Tongue (tissue), 2 donors: ENCODE results near the gene KLHL18. TPM values are rescaled to one million over a fixed set of nuclear protein-coding genes. Genes with fewer than 3 reads are reported as not detected.
"Not testable (repeated sequence)": the region's sequence is repeated elsewhere in the genome, so short reads cannot be mapped to it uniquely, and the experiment has no call there.

Experiments
- DNase-seq: peaks from one replicate; pipeline ENCODE4 v3.0.0-alpha.2; 2015
- total RNA-seq: library from RNA; depleted of rRNA; stranded (reverse); fragments of >200 nt; gene quantifications from one replicate; pipeline ENCODE4 v1.2.3, GENCODE V29; 2014

Gene KLHL18
- total RNA-seq, 1 donor from 2014 or later: 16.6 TPM

DNA sequence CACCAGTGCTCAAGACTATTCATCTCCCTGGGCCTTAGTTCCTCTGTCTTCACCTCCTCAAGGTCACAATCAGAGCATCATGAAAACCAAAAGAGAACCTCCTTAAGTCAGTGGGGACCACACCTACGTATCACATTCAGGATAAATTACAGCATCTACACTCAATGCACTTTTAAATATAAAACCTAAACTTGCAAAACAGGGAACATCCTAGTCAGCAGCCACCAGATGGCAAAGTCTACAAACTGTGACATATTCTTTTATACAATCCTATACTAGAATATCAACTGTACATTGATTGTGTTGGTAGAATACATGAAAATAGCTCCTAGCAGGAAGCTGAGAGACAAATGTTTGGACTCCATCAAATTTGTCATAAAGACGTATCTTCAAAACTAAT lies 8.1 kb upstream of the KLHL18 start:
- no peak for DNase-seq

DNA sequence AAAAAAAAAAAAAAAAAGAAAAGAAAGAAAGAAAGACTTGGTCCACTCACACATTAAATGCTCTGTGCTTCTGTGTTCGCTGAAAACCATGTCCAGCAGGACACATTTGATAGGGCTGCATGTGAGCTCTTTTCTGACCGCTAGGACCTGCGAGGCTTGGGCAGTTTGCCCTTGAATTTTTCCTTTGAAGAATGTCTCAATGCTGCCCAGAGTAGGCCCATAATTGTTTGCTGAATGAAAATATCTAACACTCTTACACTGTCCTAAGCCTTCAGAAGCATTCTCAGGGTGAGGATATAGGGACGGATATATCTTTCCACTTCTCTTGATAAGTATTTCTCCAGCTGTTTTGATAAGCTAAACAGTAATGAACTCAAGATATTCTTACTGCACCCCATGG lies 6.2 kb upstream of the KLHL18 start:
- no peak for DNase-seq

DNA sequence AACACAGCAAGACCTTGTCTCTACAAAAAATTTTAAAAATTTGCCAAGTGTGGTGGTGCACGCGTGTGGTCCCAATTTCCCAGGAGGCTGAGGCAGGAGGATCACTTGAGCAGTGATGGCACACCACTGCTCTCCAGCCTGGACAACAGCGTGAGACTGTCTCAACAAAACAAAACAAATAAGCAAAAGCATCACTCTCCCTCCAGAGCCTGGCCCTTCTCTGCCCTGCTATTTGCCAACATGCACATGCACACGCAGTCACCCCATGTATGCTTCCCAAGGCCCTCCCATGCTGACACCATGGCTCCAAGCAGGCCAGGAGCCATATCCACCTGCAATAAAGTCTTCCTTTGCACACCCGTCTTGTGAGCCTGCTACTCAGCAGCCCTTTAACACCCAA lies 2.2 kb upstream of the KLHL18 start:
- no peak for DNase-seq

DNA sequence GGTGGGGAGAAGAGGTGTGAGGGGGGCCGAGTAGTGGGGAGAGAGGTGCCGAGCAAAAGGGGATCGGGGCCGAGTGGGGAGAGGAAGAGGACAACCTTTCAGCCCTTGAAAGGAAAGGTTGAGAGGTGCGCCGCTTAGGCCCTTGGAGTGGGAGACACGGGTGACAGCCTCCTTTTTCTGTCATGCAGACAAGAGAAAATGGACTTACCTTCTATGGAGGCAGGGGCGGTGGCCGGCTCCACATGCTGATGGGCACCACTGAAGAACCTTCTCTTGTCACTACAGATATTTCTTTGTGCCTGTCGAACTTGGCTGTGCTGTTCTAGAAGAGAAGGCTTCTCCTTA lies 421 bp downstream of the KLHL18 start:
- peak; percentile 35 for DNase-seq

DNA sequence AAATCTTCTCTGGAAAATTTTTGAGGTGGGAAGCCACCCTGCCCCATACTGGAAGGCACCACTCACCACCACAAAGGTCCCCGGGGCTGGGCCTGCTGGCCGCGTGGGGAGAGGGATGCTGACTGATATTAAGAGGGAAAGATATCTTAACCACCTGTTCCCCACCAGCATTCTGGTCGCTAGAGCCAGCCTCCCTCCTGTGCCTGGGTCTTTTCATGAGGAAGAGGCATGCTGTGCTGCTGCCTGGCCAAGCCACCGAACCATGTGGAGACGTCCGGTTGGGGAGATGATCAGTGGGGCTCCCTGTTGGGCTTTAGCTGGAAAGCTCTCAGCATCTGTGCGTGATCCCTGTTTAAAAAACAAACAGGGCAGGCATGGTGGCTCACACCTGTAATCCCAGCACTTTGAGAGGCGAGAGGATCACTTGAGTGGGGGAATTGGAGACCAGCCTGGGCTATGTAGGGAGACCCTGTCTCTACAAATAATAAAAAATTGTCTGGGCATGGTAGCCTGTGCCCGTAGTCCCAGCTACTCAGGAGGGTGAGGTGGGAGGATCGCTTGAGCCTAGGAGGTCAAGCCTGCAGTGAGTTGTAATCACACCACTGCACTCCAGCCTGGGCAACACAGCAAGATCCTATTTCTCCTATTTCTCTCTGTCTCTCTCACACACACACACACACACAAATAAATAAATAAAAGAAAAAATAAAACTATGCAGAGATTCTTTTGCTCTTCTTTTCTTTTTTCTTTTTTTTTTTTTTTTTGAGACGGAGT lies 1.0 kb downstream of the KLHL18 start:
- DNase-seq: peak; percentile 37

DNA sequence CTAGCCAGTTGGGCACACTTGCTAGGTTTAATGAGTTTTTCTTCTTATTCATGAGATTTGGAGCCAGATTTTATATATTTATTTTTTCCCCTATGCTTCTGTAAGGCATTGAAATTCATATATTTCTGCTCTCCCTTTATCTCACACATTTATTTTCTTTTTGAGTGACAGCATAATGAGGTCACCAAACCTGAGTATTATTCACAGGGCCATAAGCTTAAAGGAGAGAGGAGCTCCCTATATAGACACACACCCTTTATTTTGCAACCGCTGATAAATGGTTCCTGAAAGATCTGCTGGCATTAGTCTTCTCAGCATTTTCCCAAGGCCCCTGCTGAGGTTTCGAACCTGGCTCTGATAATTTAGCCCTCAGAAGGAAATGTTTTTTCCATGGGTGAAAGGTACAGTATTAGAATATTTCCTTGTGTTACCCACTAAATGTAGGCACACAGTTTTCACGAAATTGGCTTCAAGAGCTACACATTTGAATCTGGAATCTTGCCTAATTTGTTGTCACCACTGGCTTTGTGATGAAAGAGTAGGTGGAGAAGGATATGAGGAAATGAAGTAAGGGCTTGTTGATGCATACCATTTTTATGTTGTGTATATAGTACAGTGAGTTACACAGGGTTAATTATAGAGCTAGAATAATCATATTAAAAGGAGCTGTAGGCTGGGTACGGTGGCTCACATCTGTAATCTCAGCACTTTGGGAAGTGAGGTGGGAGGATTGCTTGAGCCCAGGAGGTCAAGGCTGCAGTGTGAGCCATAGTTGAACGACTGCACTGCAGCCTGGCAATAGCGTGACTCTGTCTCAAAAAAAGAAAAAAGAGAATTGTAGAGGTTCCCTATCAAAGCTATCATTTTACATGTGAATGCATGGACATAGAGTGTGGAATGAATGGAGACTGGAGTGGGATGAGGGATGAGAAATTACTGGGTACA lies 6.5 kb downstream of the KLHL18 start:
- no peak for DNase-seq

DNA sequence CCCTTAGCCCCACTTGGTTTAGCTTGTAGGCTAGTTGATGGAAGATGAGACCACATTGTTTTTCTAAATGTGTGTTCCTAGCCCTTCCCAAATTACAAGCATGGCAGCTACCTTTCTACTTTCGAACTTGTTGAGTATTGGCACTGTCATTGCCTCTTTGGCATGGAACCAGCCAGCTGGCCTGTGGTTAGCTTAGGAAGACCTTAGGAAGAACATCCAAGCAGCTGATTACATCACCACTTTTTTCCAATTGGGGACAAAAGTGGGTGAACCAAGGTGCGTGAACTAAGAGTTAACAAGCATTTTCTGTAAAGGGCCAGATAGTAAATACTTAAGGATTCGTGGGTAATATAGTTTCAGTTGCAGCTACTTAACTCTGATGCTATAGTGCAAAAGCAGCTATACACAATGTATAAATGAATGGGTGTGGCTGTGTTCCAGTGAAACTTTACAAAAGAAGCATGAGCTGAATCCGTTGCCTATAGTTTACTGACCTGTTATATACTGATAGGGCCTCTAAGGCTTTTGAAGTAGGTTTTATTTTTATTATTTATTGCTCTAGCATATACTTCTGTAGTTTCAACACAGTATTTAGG lies 8.5 kb downstream of the KLHL18 start:
- no peak for DNase-seq

DNA sequence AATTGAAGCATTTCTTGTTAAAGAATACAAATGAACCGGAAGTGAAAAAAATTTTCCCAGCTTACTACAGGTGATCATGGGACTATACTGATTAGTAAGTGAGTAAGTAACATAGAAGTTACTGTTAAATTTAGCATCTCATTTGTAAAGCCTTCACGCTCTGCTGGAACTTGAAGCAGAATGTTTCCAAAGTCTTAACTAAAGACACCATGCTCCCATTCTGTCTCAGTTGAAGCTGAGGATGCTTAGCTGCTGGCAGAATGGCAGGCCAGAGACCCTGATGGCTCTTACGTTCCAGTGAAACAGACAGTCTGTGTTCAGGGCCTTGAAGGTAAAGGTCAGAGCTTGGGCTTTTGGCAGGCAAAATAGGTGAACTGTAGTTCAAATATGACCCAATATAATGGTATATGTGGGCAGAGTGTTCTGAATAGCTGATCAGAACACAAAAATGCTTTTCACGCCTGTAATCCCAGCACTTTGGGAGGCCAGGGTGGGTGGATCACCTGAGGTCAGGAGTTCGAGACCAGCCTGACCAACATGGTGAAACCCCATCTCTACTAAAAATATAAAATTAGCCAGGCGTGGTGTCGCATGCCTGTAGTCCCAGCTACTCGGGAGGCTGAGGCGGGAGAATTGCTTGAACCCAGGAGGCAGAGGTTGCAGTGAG lies 9.1 kb downstream of the KLHL18 start:
- DNase-seq: not testable (repeated sequence)

DNA sequence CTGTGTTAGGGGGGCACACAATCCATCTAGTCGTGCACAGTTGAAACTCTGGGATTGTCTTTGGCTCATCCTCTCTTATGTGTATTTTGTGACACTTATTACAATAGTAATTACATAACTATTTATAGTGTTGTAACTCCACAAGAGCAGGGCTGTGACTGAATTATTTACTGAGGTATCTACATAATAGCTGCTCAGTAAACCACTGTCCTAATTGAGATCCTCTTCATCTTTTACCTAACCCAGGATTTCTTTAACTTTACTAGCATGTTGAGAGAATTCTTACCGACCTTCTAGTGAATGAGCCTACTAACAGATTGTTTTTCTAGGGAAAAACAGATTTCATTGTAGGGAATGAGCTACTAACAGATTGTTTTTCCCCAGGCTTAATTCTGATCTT lies 11.1 kb downstream of the KLHL18 start:
- DNase-seq: no peak

DNA sequence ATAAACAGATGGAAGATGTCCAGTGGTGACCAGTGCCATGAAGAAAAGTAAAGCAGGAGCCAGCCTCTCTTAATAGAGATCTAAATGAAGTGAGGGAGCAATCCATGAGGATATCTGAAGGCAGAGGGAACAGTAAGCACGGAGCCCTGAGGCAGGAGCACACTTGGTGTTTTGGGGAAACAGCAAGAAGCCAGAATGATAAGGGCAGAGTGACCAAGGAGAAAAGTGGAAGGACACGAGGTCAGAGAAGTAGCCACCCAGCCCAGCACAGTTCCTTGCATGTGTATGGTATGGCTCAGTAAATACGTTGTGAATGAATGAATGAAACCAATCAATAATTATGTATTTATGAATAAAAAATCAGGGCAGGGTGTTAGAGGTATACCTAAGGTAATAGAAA lies 11.6 kb downstream of the KLHL18 start:
- no peak for DNase-seq

DNA sequence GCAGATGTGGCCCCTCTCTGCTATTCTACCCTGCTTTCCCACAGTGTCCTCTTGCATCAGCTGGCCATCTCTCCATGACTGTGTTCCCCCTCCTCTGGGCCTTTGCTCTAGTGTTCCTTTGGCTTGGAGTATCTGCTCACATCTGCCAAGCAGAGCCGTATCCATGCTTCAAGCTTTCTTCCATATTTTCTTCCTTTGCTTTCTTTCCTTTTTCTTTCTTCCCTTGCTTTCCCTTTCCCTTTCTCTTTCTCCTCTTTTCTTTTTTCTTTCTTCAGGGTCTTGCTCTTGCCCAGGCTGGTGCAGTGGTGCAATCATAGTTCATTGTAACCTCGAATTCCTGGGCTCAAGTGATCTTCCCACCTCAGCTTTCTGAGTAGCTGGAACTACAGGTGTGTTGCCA lies 12.6 kb downstream of the KLHL18 start:
- DNase-seq: peak; percentile 21

DNA sequence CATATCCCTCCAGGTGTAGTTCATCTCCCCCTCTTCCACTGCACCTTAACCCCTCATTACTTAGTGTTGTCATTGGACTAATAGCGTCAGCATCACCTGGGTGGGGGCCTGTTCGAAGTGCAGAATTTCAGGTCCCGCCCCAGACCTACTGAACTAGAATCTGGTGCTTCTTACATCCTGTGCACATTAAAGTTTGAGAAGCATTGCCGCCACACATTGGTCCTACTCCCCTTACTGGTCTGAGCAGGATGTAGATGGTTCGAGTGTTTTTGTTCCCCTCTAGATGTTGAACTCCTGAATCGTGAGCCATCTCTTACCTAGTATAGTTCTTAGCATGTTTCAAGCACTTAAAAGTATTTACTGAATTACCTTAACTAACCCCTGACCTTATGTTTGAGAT lies 13.2 kb downstream of the KLHL18 start:
- no peak for DNase-seq

DNA sequence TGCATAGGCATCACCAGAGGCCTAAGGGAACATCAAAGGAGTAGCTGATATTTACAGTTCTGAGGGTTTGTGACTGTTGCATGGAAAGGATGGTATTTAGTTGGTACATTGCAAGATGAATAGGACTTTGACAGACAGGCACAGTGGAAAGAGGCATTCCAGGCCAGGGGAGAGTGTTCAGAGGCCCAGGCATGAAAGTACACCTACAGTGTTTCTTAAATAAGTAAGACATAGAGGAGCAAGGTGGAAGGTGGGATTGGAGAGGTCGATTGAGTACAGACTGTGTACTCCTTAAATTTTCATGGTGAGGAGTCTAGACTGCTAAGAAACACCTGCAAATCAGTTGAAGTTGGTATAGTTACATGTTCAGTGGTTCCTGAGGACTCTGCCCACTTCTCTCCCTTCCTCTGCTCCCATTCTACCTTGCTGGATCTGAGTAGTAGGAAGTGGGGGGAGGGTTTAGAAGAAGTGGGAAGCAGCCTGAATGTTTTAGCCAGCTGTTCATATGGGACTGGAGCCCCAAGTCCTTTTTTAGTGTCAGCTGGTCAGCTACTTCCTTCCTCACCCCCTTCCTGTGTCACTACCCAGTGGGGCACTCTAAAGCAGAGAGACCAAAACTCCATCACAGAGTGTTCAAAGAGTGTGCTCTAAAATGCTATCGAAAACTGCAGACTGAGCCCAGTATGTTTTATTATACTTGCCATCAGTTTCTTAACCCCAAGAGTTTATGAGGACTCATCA lies 14.0 kb downstream of the KLHL18 start:
- no peak for DNase-seq

DNA sequence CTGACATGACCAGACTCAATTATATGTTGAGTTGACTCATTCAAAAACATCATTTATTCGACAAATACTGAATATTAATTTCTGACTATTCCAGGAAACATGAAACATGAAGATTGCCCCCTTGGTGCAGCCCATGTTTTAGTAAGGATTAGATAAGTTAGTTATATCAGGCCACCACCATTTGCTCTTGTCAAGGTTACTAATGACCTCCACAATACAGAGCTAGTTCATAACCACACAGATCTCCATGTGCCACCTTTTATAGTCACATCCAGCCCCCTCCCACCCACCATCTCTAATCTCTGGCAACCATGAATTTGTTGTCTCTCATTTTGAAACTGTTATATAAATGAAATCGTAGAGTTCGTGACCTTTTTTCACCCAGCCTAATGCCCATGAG lies 15.7 kb downstream of the KLHL18 start:
- DNase-seq: no peak

DNA sequence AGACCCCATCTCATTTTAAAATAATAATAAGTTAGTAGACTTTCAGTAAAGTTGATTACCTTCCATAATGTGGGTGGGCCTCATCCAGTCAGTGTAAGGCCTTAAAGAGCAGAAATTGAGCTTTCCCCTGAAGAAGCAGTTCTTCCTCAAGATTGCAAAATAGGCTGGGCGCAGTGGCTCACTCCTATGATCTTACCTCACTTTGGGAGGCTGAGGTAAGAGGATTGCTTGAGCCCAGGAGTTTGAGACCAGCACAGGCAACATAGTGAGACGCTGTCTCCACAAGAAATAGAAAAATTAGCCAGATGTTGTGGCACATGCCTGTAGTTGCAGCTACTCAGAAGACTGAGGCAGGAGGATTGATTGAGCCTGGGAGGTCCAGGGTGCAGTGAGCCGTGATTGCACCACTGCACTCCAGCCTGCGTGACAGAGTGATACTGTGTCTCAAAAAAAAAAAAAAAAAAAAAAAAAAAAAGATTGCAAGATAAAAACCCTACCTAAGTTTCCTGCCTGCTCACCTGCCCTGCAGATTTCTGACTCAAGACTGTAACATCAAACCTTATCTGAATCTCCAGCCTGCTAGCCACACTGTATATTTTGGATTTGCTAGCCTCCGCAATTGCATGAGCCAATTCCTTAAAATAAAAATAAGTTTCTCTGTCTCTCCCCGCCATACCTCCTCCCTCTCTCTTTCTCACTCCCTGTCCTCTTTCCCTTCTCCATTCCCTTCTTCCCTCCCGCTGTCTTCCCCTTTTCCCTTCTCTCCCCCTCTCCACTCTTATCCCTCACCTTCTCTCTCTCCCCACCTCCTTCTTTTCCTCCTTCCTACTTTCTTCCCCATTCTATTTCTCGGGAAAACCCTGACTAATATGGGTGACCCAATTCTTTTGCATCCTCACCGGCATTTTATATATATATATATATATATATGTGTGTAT lies 16.9 kb downstream of the KLHL18 start:
- DNase-seq: no peak

DNA sequence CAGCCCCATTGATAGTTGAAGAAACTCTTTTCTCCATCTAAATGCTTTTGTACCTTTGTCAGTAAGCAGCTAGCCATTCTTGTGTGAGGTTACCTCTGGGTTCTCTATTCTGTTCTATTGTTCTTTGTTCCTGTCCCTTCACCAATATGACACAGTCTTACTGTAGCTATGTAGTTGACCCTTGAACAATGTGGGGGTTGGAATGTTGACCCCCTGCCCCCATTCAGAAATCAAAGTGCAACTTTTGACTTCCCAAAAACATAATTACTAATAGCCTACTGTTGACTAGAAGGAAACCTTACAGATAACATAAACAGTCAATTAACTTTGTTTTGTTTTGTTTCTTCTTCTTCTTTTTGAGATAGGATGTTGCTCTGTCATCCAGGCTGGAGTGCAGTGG lies 18.7 kb downstream of the KLHL18 start:
- no peak for DNase-seq

DNA sequence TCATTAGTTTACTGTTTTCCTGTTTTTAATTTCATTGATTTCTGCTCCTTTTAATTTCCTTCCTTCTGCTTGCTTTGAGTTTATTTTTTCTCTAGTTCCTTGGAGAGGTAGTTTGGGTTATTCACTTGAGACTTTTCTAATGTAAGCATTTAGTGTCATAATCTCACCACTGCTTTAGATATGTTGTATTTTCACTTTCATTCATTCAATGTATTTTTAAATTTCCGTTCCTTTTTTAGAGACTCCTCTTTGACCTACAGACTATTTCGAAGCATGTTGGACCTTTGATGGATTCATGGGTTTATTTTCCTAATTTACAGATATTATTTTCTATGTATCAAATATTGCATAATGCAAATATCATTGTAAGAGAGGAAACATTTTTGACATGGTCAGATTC lies 23.3 kb downstream of the KLHL18 start:
- no peak for DNase-seq

DNA sequence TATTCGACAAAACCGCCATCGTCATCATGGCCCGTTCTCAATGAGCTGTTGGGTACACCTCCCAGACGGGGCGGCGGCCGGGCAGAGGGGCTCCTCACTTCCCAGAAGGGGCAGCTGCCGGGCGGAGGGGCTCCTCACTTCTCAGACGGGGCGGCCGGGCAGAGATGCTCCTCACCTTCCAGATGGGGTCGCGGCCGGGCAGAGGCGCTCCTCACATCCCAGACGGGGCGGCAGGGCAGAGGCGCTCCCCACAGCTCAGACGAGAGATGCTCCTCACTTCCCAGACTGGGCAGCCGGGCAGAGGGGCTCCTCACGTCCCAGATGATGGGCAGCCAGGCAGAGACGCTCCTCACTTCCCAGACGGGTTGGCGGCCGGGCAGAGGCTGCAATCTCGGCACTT lies 26.5 kb downstream of the KLHL18 start:
- not testable (repeated sequence) for DNase-seq

DNA sequence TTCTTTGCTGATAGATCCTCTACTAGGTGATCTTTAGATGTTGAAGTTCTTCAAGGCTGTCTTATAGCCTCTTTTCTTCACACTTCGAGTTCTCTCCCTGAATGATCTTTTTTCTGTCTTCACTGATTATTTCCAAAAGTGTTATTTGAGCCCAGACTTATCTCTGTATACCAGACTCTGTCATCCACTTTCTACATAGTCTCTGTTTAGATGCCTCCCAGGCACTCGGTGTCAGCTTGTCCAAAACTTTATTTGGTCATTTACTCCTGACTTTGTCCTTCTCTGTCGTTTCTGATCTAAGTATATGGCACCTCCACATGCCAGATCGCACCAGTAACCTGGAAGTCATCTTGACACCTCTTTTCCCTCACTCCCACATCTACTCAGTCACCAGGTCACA lies 27.6 kb downstream of the KLHL18 start:
- DNase-seq: no peak

DNA sequence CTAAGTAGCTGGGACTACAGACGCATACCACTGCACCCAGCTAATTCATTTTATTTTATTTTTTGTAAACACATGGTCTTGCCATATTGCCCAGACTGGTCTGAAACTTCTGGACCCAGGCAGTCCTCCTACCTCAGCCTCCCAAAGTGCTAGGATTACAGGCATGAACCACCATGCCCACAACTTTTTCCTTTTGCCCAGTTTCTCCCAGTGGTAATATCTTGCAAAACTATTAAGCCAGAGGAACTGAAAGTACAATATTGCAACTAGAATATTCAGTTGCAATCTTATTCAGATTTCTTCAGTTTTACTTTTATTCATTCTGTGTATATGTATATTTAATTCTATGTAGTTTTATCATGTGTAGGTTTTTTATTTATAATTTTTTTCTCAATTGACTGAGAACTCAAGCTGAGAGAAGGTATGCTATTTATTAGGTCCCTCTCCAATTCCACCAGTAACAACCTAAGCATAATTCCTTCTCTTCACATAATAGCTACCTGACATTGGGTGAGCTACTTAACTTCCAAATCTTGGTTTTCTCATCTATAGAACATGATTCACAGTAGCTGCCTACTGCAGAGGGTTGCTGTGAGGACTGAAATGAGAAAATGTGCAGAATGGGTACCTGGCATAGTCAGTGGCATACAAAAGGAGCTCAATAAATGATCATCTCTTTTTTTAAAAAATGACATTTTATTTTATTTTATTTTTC lies 30.8 kb downstream of the KLHL18 start:
- no peak for DNase-seq
